Measurements from ENCODE around the gene PDHA2.

- TF ChIP-seq POLR2A (IDR thresholded peaks at IDR 0.05) (no peak), CTCF (IDR thresholded peaks at IDR 0.05) (no peak)
Observed at GRCh38 chr4:95825546-95825945, 14.3 kb upstream of the PDHA2 start.
